GM19193 (cell line): ENCODE results near the gene LPP.

Experiments
- POLR2A ChIP-seq: IDR thresholded peaks from 4 replicates; pipeline ENCODE4 v1.6.1; 2011; ENCODE audit not compliant: insufficient read depth, insufficient read length; ENCODE audit errors: extremely low read depth

The LPP gene

GRCh38 chr3:188304501-188304900 is 150.5 kb downstream of the LPP start:
- no peak for TF ChIP-seq POLR2A

- no peak for TF ChIP-seq POLR2A
These were observed 151.3 kb downstream of the LPP start for GRCh38 chr3:188305220-188305619.

GRCh38 chr3:188306435-188307005 is 152.6 kb downstream of the LPP start:
- TF ChIP-seq POLR2A: no peak

GRCh38 chr3:188309437-188310269 is 155.7 kb downstream of the LPP start:
- no peak for TF ChIP-seq POLR2A

GRCh38 chr3:188310270-188310710 is 156.3 kb downstream of the LPP start:
- no peak for TF ChIP-seq POLR2A

- TF ChIP-seq POLR2A: no peak
These were observed 161.6 kb downstream of the LPP start for GRCh38 chr3:188315553-188315952.

- no peak for TF ChIP-seq POLR2A
These were observed 162.2 kb downstream of the LPP start for GRCh38 chr3:188316021-188316722.

- no peak for TF ChIP-seq POLR2A
These were observed 162.7 kb downstream of the LPP start for GRCh38 chr3:188316723-188317070.

- no peak for TF ChIP-seq POLR2A
These were observed 165.6 kb downstream of the LPP start for GRCh38 chr3:188319569-188319968.

GRCh38 chr3:188320757-188321156 is 166.8 kb downstream of the LPP start:
- no peak for TF ChIP-seq POLR2A

GRCh38 chr3:188321258-188321657 is 167.3 kb downstream of the LPP start:
- TF ChIP-seq POLR2A: no peak

- no peak for TF ChIP-seq POLR2A
These were observed 168.4 kb downstream of the LPP start for GRCh38 chr3:188322135-188322887.

- TF ChIP-seq POLR2A: no peak
These were observed 169.3 kb downstream of the LPP start for GRCh38 chr3:188323067-188323842.

GRCh38 chr3:188326111-188326510 is 172.2 kb downstream of the LPP start:
- no peak for TF ChIP-seq POLR2A

GRCh38 chr3:188326968-188327367 is 173.0 kb downstream of the LPP start:
- no peak for TF ChIP-seq POLR2A

- no peak for TF ChIP-seq POLR2A
These were observed 173.5 kb downstream of the LPP start for GRCh38 chr3:188327433-188327832.
